PC-3 (cell line): ENCODE data around the gene RNF121. TPM values are rescaled to one million over a fixed set of nuclear protein-coding genes. Genes with fewer than 3 reads are reported as not detected.
"Not testable (repeated sequence)": the region's sequence is repeated elsewhere in the genome, so short reads cannot be mapped to it uniquely, and the experiment has no call there.

Experiments
- ATAC-seq: fragments of 200-7000 bp; cut with Tn5 transposase; 2 replicates; pipeline ENCODE4 v1.9.1; 2020; ENCODE audit warnings: mild to moderate bottlenecking, moderate library complexity
- BruUV-seq: library from RNA; stranded (reverse); fragments of 400-500 nt; replicated peaks from 2 replicates; lab custom pipeline; 2021; lab: Mats Ljungman, UMichigan
- CTCF ChIA-PET: fragments of 300-600 bp; sonication (Branson Sonifier 250); formaldehyde crosslinking; loops from one replicate; lab custom pipeline; 2022; ENCODE audit warnings: antibody characterized with exemption; lab: Charles Lee
- POLR2A ChIA-PET: fragments of 300-600 bp; sonication (Branson Sonifier 250); formaldehyde crosslinking; loops from one replicate; lab custom pipeline; 2022; ENCODE audit warnings: antibody characterized with exemption; ENCODE audit not compliant: unreplicated experiment; lab: Charles Lee
- DNase-seq: peaks from one replicate; pipeline ENCODE4 v3.0.0-alpha.2; 2015
- H2AFZ ChIP-seq: fragments of 300-600 bp; sonication (generic); 2 replicates; pipeline ENCODE4 v1.6.0; 2016; ENCODE audit warnings: antibody characterized with exemption, low read length
- H3F3A ChIP-seq: fragments of 300-600 bp; sonication (generic); one replicate; pipeline ENCODE4 v1.6.0; 2017; ENCODE audit warnings: antibody characterized with exemption, low read length, control low read depth, mild to moderate bottlenecking; ENCODE audit not compliant: unreplicated experiment
- H3K27ac ChIP-seq: fragments of 300-600 bp; sonication (generic); 2 replicates; pipeline ENCODE4 v1.5.1; 2016; ENCODE audit warnings: mild to moderate bottlenecking, low read length
- H3K27me3 ChIP-seq: fragments of 300-600 bp; sonication (generic); 2 replicates; pipeline ENCODE4 v1.6.1; 2016; ENCODE audit warnings: low read length, mixed read lengths
- H3K36me3 ChIP-seq: fragments of 300-600 bp; sonication (generic); 2 replicates; pipeline ENCODE4 v1.6.1; 2016; ENCODE audit warnings: low read depth, mixed run types, low read length, mixed read lengths
- H3K4me1 ChIP-seq: fragments of 300-600 bp; sonication (generic); 2 replicates; pipeline ENCODE4 v1.5.1; 2016; ENCODE audit warnings: low read length; ENCODE audit not compliant: insufficient read depth
- H3K4me2 ChIP-seq: fragments of 300-600 bp; sonication (generic); 2 replicates; pipeline ENCODE4 v1.6.0; 2016; ENCODE audit warnings: low read length
- H3K4me3 ChIP-seq: fragments of 300-600 bp; sonication (generic); 2 replicates; pipeline ENCODE4 v1.5.1; 2016; ENCODE audit warnings: mild to moderate bottlenecking, low read length, mixed read lengths
- H3K79me2 ChIP-seq: fragments of 300-600 bp; sonication (generic); 2 replicates; pipeline ENCODE4 v1.6.1; 2017; ENCODE audit warnings: low read length, mixed read lengths
- H3K9ac ChIP-seq: fragments of 300-600 bp; sonication (generic); 2 replicates; pipeline ENCODE4 v1.6.0; 2016; ENCODE audit warnings: mild to moderate bottlenecking, low read length
- H3K9me2 ChIP-seq: fragments of 300-600 bp; sonication (generic); replicated peaks from 2 replicates; pipeline ENCODE4 v1.6.1; 2016; ENCODE audit warnings: mixed run types, low read length, mixed read lengths
- H3K9me3 ChIP-seq: fragments of 300-600 bp; sonication (generic); 2 replicates; pipeline ENCODE4 v1.6.1; 2016; ENCODE audit warnings: low read length, mixed read lengths
- H4K20me1 ChIP-seq: fragments of 300-600 bp; sonication (generic); 2 replicates; pipeline ENCODE4 v1.6.1; 2016; ENCODE audit warnings: low read length, mixed read lengths
- EZH2 ChIP-seq: fragments of 300-600 bp; sonication (generic); IDR thresholded peaks from one replicate; pipeline ENCODE4 v1.6.1; 2017; ENCODE audit warnings: antibody characterized with exemption, mild to moderate bottlenecking, low read length; ENCODE audit not compliant: unreplicated experiment
- EZH2phosphoT487 ChIP-seq: fragments of 300-600 bp; sonication (generic); IDR thresholded peaks from 2 replicates; pipeline ENCODE4 v1.6.1; 2018; ENCODE audit warnings: mild to moderate bottlenecking, antibody characterized with exemption, low read length, borderline replicate concordance
- intact Hi-C: fragments of 100-400 bp; cut with micrococcal nuclease; formaldehyde crosslinking; loops from 2 replicates; pipeline ENCODE4 v1.9.0; 2023
- total RNA-seq: library from RNA; depleted of rRNA; stranded (reverse); fragments of >200 nt; gene quantifications from 2 replicates; pipeline ENCODE4 v1.2.3, GENCODE V29; 2014
- TF ChIP-seq, protein P1 (sequence below): fragments of 300-600 bp; sonication (generic); conservative IDR thresholded peaks from 2 replicates; pipeline ENCODE4 v1.5.1; 2017; ENCODE audit warnings: antibody characterized with exemption, low read depth, mild to moderate bottlenecking, low read length

Gene RNF121
- total RNA-seq, 1 experiment from 2014 or later: 40.2 TPM

DNA sequence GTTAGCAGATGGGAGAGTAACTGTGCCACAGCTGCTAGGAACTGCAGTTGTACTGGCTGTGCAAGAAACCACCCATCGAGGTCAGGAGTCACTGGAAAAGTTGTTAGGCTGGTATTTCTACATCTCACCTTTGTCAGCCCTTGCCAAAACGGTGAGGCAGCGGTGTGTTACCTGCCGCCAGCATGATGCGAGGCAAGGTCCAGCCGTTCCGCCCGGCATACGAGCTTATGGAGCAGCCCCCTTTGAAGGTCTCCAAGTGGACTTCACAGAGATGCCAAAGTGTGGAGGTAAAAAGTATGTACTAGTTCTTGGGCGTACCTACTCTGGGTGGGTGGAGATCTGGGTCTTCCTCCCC, 16.9 kb upstream of the RNF121 start:
- BruUV-seq, CTCF ChIA-PET: not testable (repeated sequence)

GRCh38 chr11:71913756-71914526, 14.9 kb upstream of the RNF121 start:
- BruUV-seq: no TSS peak
- H3K27ac ChIP-seq: no peak overlapping the region
- CTCF ChIA-PET: interaction anchor here (0.6 kb wide), 1 partner anchor 353 kb away, joined by 4 read pairs; no protein-coding TSS in a partner anchor

More for the DNA sequence above, 16.9 kb upstream of the RNF121 start:
- H2AFZ ChIP-seq, POLR2A ChIA-PET, H4K20me1 ChIP-seq, H3K36me3 ChIP-seq, H3K27me3 ChIP-seq, H3K4me3 ChIP-seq, H3K79me2 ChIP-seq, H3K4me2 ChIP-seq, H3K9me3 ChIP-seq, intact Hi-C loops, ATAC-seq, H3K27ac ChIP-seq, H3K9ac ChIP-seq, H3K4me1 ChIP-seq, DNase-seq, H3K9me2 ChIP-seq, H3F3A ChIP-seq: not testable (repeated sequence)

DNA sequence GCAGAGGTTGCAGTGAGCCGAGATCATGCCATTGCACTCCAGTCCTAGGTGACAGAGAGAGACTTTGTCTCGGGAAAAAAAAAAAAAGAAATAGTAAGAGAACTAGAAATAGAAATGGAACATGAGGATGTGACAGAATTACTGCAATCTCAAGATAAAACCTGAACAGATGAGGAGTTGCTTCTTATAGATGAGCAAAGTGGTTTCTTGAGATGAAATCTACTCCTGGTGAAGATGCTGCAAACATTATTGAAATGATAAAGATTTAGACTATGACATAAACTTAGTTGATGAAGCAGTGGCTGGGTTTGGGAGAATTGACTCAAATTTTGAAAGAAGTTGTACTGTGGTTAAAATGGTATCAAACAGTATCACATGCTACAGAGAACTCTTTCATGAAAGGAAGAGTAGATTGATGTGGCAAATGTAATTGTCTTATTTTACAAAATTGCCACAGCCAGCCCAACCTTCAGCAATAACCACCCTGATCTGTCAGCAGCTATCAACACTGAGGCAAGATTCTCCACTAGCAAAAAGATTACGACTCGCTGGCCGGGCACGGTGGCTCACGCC, 14.1 kb upstream of the RNF121 start:
- H3K4me2 ChIP-seq: no peak overlapping the region
- no TSS peak for BruUV-seq
- H4K20me1 ChIP-seq: no peaks in the 10 kb centered on the region
- peaks cover 7% of the 10 kb centered on the region; the same call in 1 of the 2 replicates for H3K36me3 ChIP-seq
- H2AFZ ChIP-seq: no peak overlapping the region
- intact Hi-C loops: no loop called here
- TF ChIP-seq EZH2phosphoT487 (no peak), EZH2 (no peak)
- TF ChIP-seq, protein P1, sequence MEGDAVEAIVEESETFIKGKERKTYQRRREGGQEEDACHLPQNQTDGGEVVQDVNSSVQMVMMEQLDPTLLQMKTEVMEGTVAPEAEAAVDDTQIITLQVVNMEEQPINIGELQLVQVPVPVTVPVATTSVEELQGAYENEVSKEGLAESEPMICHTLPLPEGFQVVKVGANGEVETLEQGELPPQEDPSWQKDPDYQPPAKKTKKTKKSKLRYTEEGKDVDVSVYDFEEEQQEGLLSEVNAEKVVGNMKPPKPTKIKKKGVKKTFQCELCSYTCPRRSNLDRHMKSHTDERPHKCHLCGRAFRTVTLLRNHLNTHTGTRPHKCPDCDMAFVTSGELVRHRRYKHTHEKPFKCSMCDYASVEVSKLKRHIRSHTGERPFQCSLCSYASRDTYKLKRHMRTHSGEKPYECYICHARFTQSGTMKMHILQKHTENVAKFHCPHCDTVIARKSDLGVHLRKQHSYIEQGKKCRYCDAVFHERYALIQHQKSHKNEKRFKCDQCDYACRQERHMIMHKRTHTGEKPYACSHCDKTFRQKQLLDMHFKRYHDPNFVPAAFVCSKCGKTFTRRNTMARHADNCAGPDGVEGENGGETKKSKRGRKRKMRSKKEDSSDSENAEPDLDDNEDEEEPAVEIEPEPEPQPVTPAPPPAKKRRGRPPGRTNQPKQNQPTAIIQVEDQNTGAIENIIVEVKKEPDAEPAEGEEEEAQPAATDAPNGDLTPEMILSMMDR: no peak
- POLR2A ChIA-PET: no interaction called here
- peaks cover 8% of the 10 kb centered on the region; the same call in 1 of the 2 replicates for H3K4me1 ChIP-seq
- H3K27ac ChIP-seq: no peak overlapping the region
- no peak overlapping the region for H3K9ac ChIP-seq
- H3K27me3 ChIP-seq: no peaks in the 10 kb centered on the region
- no peak overlapping the region for H3K4me3 ChIP-seq
- ATAC-seq (no peak), DNase-seq (no peak)
- H3F3A ChIP-seq: no peaks in the 10 kb centered on the region
- CTCF ChIA-PET: no interaction called here
- no peaks in the 10 kb centered on the region for H3K79me2 ChIP-seq
- H3K9me3 ChIP-seq: no peaks in the 10 kb centered on the region
- H3K9me2 ChIP-seq: no peaks in the 10 kb centered on the region

More at GRCh38 chr11:71913756-71914526, 14.9 kb upstream of the RNF121 start:
- no peak overlapping the region for H3K9ac ChIP-seq
- H3K4me3 ChIP-seq: no peak overlapping the region
- H3K4me2 ChIP-seq: no peak overlapping the region
- peaks cover 8% of the 10 kb centered on the region; the same call in 1 of the 2 replicates for H3K4me1 ChIP-seq
- no peak for TF ChIP-seq EZH2
- TF ChIP-seq, protein P1: no peak
- TF ChIP-seq EZH2phosphoT487: no peak
- no peaks in the 10 kb centered on the region for H3K9me2 ChIP-seq
- no peaks in the 10 kb centered on the region for H3K79me2 ChIP-seq
- H3K9me3 ChIP-seq: no peaks in the 10 kb centered on the region
- no peaks in the 10 kb centered on the region for H3K27me3 ChIP-seq
- ATAC-seq: no peak
- no peak for DNase-seq
- no peak overlapping the region for H2AFZ ChIP-seq
- H3K36me3 ChIP-seq: peaks cover 7% of the 10 kb centered on the region; the same call in 1 of the 2 replicates
- POLR2A ChIA-PET: no interaction called here
- H4K20me1 ChIP-seq: no peaks in the 10 kb centered on the region
- intact Hi-C loops: no loop called here
- no peaks in the 10 kb centered on the region for H3F3A ChIP-seq
